ENCODE data around the gene B3GNT9. TPM values are rescaled to one million over a fixed set of nuclear protein-coding genes. Genes with fewer than 3 reads are reported as not detected.

The B3GNT9 gene
- total and polyA plus RNA-seq, 2 of the 8 experiments (the other 6 are each of a cell fraction or from before 2014, with no cell fraction given): 3.5 to 9.0 TPM

- TF ChIP-seq CHD7 (IDR thresholded peaks at IDR 0.05; ENCODE audit: insufficient replicate concordance, low read length) (no peak), TBP (IDR thresholded peaks at IDR 0.05; ENCODE audit: low read depth, low read length) (peak; percentile 50; the same call in 1 of the 2 replicates), SIX5 (IDR thresholded peaks at IDR 0.05; ENCODE audit: low read depth, low read length) (no peak), NRF1 (IDR thresholded peaks at IDR 0.05; ENCODE audit: low read depth, low read length) (peak; percentile 50), CTCF (IDR thresholded peaks at IDR 0.05; ENCODE audit: control extremely low read depth in 1 of 3, insufficient read depth in 1 of 3, low read depth in 1 of 3, low read length in 3 of 3) (no peak), KDM4A (IDR thresholded peaks at IDR 0.05; ENCODE audit: low read depth, low read length, severe bottlenecking) (peak; percentile 67), CHD1 (IDR thresholded peaks at IDR 0.05; ENCODE audit: low read depth, low read length) (no peak)
These were observed 27.2 kb upstream of the B3GNT9 start (continued) for GRCh38 chr16:67177743-67178699.
